NCI-H524 treated with DMSO at 0.1 percent for 48 hours (cell line): ENCODE results near the gene ANKS6.

ENCODE experiments used
- DNase-seq: peaks from one replicate; lab custom pipeline; 2025; lab: John Stamatoyannopoulos, UW

Gene ANKS6

DNA sequence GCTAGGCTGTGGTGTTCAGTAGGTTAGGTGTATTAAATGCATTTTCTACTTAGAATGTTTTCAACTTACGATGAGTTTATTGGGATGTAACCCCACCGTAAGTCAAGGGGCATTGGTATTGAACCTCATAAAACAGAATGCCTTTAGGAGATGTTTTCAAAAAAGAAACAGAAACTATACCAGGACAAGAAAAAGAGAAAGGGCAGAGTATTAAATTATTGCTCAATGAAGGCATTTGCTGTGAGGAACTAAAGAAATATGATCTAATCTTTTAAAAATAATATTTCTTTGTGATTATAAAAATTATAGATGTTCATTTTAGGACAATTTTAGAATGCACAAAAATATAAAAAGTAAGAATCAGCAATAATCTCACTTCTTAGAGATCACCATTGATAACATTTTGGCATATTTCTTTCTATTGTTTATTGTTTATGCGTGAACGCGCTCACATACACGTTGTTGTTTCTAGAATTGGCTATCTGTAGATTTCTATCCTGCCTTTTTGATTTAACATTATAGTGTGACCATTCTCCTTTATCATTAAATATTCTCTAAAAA, 19.1 kb upstream of the ANKS6 start:
- no peak for DNase-seq

DNA sequence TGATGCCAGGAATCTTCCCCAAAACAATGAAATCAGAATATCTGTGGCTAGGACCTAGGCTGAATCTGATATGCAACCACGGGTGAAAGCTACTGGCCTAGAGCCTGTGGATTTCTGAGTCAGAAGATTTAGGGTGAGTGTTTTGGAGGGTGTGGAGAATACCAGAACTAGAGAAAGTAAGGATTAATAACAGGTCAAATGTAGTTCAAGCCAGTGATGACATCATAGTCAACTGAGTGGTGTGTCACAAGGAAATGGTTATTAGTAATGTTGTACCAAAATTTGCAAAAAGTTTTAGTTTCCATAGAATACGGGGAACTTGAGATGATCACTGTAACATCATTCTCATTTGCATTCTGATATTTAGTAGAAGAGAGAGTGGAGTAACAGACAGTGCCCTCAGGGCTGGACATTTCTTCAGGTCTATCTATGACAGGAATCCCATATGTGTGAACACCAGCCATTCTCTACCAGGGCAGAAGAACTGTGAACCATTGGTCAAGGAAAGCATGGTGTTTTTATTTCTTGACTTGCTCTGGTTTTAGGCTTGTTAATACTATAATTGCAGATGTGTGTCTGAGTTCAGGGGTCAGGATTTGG, 14.8 kb upstream of the ANKS6 start:
- DNase-seq, result no peak

DNA sequence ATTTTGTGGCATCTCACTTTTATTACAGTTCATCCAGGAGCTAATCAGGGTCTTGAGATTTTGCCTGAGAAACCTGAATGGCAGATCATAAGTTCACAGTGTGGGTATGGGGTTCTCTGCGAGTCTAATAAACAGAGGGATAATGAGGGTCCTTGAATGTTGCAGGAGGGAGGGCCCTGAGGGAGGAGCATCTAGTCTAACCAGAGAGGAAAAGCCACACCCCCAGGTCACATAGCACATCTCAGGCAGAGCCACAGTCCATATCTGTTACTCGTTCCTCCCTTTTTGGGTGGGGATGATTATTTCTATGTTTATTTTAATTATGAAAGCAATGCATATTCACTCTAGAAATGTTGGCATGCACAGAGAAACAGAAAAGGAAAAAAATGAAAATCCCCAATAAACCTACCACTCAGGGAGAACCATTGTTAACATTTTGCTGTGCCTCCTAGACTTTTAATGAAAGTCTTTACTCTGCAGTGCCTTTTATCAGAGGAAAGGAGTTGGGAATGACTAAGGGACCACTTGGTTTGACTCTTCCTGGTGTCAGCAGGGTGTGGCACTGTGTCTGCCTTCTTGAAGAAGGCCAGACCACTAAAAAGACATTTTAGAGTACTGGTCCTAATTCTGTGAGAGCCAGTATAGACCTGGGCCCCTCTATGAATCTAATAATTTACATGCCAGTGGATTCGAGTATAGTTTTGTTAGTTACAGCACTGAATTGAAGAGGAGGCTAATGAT, 13.9 kb upstream of the ANKS6 start:
- DNase-seq, result no peak

DNA sequence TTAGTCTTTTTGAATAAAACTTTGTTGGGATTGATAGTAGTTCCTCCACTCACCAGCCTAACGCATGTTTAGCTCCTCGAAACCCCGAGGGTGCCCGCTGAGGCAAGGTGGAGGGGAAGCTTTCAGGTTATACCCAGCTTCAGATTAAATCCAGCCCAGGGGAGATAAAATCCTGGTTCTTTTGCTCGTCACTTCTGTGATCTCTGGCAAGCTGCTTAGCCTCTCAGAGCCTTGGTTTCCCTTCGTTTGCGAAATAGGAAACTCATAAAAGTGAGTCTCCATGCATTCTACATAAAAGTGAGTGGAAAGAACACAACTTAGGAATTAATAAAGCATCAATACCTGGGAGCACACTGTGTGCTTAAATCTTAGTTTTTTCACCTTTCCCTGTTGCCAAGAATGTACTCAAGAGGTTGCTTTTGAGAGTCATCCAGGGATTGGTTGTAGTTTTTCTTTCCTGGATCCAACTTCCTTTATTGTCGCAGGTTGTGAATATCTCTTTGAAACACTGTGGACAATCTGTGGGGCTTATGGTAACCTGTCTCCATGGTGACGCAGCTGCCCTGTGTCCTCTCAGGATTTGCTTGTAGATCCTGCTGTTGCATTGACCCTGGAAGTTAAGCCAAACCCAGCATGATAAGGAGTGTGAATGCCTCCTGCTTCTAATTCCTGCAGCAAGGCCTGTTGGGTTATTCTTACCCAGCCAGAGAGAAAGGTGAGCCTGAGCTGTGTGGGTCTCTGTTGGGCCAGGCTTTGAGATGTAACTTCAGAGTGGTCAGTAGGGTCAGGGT, 13.2 kb upstream of the ANKS6 start:
- DNase-seq, result peak; percentile 56

DNA sequence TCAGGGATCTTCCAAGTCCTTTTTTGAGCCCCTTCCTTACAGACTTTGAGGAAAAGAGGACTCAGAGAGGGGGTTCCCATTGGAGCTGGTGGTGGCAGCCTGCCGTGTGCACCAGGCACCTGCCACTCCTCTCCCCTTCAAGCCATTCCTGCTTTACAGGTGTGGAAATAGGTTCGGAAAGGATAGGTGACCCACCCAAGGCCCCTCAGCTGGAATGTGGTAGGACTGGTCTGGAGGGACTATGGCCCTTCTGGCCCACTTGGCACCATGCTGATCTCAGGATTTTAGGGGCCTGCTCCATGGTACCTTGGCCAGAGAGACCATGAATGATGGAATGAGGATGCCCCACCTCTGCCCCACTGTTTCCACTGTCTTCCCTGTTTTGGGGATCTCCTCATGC, 12.5 kb upstream of the ANKS6 start:
- no peak for DNase-seq

DNA sequence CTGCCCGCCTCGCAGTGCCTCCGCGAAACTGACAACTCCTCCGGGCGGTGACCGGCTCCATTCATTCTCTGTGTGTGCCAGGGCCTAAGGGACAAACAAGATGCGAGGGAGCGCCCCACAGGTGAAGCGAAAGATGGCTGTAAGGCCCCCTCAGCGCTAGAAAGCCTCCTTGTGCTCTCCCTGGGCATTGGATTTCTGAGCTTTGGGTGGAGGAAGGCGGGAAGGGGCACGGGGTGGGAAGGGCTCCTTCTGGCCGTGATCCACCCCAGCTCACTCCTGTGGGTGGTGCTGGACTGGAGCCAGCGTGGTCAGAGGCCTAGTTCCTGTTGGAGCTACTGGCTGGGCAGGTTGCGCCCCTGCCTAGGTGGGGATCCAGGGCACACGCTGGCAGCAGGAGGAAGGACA, 12.1 kb upstream of the ANKS6 start:
- no peak for DNase-seq

DNA sequence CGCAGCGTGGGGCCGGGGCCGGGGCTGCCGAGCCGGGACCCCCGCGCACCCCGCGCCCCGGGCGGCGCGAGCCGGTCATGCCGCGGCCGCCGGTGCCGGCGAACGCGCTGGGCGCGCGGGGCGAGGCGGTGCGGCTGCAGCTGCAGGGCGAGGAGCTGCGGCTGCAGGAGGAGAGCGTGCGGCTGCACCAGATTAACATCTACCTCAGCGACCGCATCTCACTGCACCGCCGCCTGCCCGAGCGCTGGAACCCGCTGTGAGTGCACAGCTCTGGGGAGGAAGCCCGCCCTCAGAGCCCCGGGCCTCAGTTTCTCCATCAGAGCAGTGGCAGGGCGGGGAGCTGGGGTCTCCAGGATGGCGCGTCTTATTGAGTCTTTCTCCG, 11.4 kb upstream of the ANKS6 start:
- DNase-seq, result no peak

DNA sequence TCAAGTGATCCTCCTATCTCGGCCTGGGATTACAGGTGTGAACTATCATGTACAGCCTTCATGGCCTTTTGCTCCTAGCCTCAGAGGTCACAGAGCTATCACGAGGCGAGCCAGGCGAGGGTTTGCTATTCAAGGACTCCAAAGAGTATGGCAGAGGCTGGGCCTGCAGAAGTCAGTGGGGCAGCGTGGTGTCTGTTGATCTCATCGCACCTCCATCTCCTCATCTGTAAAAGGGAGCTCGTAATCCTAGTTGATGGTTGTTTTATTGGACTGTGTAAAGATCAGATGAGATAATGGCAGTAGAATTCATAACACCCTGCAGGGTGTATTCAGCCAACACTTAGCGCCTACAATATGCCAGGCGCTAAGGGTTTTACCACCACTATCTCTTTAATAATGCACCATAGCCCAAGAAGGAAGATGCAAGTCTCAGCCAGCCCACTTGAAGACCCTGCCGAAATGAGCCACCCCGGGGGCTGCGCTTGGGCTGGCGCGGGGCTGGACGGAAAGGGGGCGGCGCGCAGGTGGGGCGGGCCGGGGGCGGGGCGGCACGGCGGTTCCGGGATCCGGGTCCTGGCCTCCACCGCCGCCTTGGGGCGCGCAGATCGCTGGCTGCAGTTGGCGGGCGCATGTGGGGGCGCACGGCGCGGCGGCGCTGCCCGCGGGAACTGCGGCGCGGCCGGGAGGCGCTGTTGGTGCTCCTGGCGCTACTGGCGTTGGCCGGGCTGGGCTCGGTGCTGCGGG, 10.9 kb upstream of the ANKS6 start, which contains the start of gene GALNT12:
Gene GALNT12 (plus strand): TSS at position 601 of the 744 bp plus-strand sequence. CDS start 29 bp downstream, at position 630.
- no peak for DNase-seq

DNA sequence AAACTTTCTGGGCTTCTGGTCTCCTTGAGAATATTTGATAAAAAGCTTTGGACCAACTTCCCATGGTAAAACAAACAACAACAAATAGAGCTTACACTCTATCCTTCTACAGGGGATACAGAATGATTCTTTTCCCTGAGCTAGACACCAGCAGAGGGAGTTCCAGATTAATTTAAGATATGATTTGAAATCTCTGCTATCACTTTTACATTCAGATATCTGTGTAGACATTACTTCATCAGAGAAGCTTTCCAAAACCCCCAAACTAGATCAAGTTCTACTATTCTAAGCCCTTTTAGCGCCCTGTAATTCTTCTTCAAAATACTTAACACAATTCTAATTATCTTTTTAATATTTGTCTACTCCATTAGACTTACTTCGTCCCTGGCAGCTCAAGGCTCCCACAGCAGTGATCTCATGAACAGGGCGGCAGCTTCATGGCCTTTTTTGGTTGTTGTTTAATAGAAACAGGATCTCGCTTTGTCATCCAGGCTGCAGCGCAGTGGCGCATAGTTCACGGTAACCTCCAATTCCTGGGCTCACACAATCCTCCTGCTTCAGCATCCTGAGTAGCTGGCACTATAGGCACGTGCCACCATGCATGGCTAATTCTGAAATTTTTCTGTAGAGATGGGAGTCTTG, 10.2 kb upstream of the ANKS6 start:
- no peak for DNase-seq

DNA sequence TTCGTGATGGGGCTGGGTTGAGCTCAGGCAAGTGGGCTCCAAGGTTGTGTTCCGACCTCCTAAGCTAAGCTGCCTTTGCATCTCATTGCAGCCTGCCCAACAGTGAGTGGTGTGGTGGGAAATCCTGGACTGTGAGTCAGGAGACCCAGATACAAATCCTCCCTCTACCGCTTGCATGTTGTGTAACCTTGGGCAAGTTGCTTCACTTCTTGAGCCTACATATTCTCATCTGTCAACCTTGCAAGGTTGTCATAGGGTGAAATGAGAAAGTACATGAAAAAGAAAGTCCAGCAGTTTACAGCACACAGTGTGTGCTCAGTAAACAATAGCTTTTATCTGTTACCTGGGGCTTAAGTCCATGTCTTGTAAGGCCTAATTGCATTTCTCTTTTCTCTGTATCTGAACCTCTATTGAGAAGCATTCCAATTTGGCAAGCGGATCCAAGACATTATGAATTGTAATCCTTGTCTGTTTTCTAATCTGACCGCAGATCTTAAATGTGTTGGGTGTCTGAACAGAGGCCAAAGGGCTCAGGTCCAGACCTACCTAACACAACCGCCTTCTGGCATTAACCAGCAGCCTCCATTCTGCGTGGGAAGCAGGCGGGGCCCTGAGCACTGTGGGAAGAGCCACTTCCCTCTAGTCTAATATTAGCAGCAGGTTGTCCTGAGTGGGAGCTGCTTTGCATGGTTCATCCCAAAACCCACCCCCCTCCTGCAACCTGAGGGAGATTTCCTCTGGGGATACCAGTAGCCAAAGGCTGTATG, 9.3 kb upstream of the ANKS6 start:
- DNase-seq, result no peak

DNA sequence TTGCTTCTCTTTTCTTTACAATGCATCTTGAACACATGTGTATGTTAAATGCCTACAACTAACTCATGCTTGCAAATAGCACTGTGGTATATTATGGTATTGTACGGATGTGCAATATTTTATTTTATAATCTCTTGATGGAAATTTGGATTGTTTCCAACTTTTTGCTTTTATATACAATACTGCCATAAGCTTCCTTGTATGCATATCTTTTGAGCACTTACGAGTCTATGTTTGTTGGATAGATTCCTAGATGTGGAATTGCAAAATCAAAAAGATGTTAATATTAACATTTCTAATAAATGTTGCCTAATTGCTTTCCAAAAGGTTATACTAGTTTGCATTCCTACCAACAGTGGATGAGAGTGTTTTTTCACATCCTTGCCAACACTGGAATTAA, 7.7 kb upstream of the ANKS6 start:
- no peak for DNase-seq

DNA sequence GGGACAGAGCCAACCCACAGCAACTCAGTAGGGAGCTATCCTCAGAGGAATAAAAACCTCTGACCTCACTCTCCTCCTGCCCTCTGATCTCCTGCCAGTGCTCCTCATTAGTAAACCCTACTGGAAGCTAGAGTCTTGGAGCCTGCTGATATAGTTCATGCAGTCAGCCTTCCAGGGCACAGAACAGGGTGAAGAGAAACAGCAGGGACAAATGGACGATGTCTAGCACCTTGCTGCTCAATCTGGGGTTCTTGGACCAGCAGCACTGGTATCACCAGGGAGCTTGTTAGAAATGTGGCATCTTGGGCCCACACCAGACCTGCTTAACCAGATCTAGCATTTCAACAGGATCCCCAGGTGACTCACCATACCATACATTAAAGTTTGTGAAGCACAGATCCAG, 5.6 kb upstream of the ANKS6 start:
- DNase-seq, result no peak

DNA sequence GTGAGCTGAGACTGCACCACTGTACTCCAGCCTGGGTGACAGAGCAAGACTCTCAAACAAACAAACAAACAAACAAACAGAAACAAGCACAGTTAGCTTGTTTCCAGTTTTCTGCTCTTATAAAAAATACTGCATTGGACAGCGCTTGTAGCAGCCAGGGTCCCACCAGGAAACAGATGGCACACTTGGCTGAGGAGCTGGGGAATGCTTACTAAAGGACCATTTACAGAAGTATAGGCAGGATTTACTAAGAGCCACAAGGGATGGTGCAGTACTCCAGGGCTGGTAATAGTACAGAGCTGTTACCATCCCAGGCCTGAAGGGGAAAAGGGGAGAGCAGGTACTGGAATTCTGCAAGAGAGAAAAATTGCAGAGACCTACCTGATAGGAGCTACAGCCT, 5.2 kb upstream of the ANKS6 start:
- peak; percentile 51 for DNase-seq

DNA sequence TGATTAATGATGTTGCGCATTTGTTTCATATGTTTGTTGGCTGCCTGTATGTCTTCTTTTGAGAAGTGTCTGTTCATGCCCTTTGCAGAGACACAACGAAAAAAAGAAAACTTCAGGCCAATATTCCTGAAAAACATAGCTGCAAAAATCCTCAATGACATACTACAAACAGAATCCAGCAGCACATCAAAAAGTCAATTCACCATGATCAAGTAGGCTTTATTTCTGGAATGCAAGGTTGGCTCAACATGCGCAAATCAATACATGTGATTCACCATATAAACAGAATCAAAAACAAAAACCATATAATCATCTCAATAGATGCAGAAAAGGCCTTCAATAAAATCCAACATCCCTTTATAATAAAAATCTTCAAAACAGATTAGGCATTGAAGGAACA, 1.9 kb upstream of the ANKS6 start:
- no peak for DNase-seq

DNA sequence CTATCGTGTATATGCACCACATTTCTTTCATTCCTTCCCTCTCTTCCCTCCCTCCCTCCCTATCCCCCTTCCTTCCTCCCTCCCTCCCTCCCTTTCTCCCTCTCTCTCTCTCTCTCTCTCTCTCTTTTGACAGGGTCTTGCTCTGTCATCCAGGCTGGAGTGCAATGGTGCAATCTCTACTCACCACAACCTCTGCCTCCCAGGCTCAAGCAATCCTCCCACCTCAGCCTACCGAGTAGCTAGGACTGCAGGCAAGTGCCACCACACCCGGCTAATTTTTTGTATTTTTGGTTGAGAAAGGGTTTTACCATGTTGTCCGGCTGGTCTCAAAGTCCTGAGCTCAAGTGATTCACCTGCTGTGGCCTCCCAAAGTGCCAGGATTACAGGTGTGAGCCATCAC, 1.1 kb upstream of the ANKS6 start:
- no peak for DNase-seq

DNA sequence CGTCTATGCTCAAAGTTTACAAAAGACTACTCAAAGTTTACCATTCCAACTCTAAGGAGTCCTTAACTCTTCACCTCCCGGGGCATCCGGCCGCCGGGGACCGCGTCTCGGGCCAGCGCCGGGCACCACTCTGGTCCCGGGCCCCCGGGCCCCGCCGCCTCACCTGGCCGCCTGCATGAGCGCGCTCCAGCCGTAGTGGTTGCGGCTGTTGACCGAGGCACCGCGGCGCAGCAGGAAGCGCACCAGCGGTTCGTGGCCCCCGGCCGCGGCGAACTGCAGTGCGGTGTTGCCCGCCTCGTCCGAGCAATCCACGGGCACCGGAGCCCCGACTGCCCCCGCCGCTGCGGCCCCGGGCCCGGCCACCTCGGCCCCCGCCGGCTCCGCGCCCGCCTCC, 388 bp downstream of the ANKS6 start:
- DNase-seq, result no peak

DNA sequence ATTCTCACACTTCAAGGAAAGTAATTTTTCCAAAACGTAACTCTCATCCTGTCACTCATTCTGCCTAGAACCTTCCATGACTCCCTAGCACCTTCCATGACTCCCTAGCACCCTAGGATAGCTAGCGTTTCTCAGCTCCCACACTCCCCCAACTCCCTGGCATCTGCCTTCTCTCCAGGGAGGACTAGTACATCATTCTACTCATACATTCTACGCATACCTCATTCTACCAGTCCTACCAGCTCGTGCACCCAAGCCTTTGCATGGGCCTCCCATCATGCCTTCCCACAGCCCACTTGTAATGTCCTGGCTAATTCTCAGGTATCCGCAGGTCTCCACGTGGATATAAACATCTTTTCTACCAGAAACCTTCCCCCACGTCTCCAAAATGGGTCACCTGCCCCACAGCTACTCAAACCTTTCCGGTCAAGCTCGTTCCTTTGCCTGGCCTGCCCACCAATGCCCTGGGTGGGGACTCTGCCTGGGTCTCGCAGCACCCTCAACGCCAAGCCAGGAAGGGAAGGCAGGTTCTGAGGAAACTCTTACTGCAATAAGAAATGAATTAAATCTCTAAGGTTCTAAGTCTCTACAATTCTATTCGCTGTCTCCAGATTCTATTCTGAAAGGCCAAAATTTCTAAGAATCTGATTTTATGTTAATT, 930 bp downstream of the ANKS6 start:
- no peak for DNase-seq

DNA sequence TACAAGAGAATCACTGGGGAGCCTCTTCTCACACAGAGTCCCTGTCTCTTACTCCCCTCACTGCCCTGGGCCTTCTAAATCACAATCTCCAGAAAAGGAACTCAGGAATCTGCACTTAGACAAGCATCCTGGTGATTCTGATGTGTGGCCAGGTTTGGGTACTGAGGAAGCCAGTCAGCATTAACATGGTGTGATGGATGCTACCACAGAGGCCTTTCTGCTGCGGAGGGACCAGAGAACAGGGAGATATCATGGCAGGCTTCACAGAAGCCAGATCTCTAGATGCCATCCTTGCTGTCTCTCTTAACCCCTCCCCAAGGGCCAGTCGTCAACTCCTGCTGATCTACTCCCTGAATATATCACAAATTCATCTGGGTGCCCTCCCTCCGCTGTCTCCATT, 1.6 kb downstream of the ANKS6 start:
- DNase-seq, result no peak

DNA sequence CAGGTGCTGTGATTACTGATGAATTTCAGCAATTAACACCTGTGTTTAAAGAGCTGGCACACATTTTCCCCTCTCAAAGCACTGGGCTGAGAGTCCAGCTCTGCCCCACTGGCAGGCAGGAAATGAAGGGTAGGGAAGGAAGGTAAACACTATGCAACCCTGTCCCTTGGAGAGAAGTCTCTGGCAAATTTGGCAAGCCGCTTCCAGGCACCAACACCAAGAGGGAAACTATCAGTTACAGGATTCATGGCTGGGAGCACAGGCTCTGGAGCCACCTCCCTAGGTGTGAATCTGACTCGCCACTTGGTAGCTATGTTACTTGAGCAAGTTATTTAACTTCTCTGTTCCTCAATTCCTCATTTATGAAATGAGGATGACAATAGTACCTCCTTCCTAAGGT, 3.3 kb downstream of the ANKS6 start:
- no peak for DNase-seq
